SK-N-SH (cell line): Measurements from ENCODE around the gene TMEM107. TPM values are rescaled to one million over a fixed set of nuclear protein-coding genes. Genes with fewer than 3 reads are reported as not detected.

Source experiments
- CTCF ChIA-PET: fragments of 300-600, 350-600 bp; formaldehyde crosslinking; extraction: SDS; loops from one replicate; lab custom pipeline; 2021; lab: Yijun Ruan, JAX
- POLR2A ChIA-PET: fragments of 350-600 bp; sonication (Branson Sonifier 250); formaldehyde crosslinking; extraction: SDS; loops from one replicate; lab custom pipeline; 2020; ENCODE audit warnings: antibody characterized with exemption, inconsistent platforms; lab: Yijun Ruan, JAX
- DNase-seq: peaks from one replicate; pipeline ENCODE4 v3.0.0; 2012
- H2AFZ ChIP-seq: fragments of 200-600 bp; sonication (generic); 2 replicates; pipeline ENCODE4 v1.8.1; 2016; ENCODE audit warnings: antibody characterized with exemption, mild to moderate bottlenecking, low read depth
- H3F3A ChIP-seq: fragments of 200-600 bp; sonication (generic); replicated peaks from 2 replicates; pipeline ENCODE3; 2016; ENCODE audit warnings: antibody characterized with exemption, mild to moderate bottlenecking; ENCODE audit not compliant: insufficient read depth
- H3K27ac ChIP-seq, 2 experiments: fragments of 200-500 bp in 1 of 2; fragments of 200-600 bp in 1 of 2; sonication (Bioruptor generic) in 1 of 2; sonication (generic), shearing (Covaris generic) in 1 of 2; 2 replicates each; pipeline versions ENCODE4 v1.5.1 to v1.6.1; 2014 to 2016; ENCODE audit warnings: low read depth in 2 of 2, inconsistent platforms in 1 of 2, low read length in 1 of 2, mild to moderate bottlenecking in 1 of 2, mixed read lengths in 1 of 2
- H3K27me3 ChIP-seq: fragments of 200-600 bp; sonication (generic), shearing (Covaris generic); 2 replicates; pipeline ENCODE4 v1.6.1; 2016; ENCODE audit warnings: mixed run types; ENCODE audit not compliant: insufficient read depth
- H3K36me3 ChIP-seq, 2 experiments: fragments of 200-500 bp in 1 of 2; fragments of 200-600 bp in 1 of 2; sonication (Bioruptor generic) in 1 of 2; sonication (generic) in 1 of 2; replicated peaks in 1 of 2; 2 replicates each; pipeline versions ENCODE3 to v1.5.1; 2014 to 2016; ENCODE audit warnings: low read length in 1 of 2, mild to moderate bottlenecking in 1 of 2; ENCODE audit not compliant: insufficient read depth in 2 of 2, control insufficient read depth in 1 of 2
- H3K4me1 ChIP-seq, 2 experiments: fragments of 200-500 bp in 1 of 2; fragments of 200-600 bp in 1 of 2; sonication (Bioruptor generic) in 1 of 2; sonication (generic), shearing (Covaris generic) in 1 of 2; 2 replicates each; pipeline versions ENCODE4 v1.5.1 to v1.6.1; 2014 to 2016; ENCODE audit warnings: low read depth in 1 of 2, low read length in 1 of 2, mixed run types in 1 of 2; ENCODE audit not compliant: insufficient read depth in 2 of 2, control insufficient read depth in 1 of 2
- H3K4me2 ChIP-seq: fragments of 200-600 bp; sonication (generic), shearing (Covaris generic); 2 replicates; pipeline ENCODE4 v1.6.1; 2017; ENCODE audit warnings: mixed run types
- H3K4me3 ChIP-seq, 2 experiments: fragments of 200-500 bp in 1 of 2; fragments of 200-600 bp in 1 of 2; sonication (Bioruptor generic) in 1 of 2; sonication (generic), shearing (Covaris generic) in 1 of 2; 2 replicates each; pipeline versions ENCODE4 v1.5.1 to v1.8.1; 2014 to 2016; ENCODE audit warnings: low read depth in 2 of 2, inconsistent platforms in 1 of 2, low read length in 1 of 2, mild to moderate bottlenecking in 1 of 2, mixed read lengths in 1 of 2, moderate library complexity in 1 of 2
- H3K79me2 ChIP-seq: fragments of 200-600 bp; sonication (generic); 2 replicates; pipeline ENCODE4 v1.8.1; 2017; ENCODE audit warnings: mild to moderate bottlenecking; ENCODE audit not compliant: insufficient read depth
- H3K9ac ChIP-seq: fragments of 200-600 bp; sonication (generic); 2 replicates; pipeline ENCODE4 v1.6.1; 2017; ENCODE audit warnings: mixed run types
- H3K9me2 ChIP-seq: fragments of 200-600 bp; sonication (generic); 2 replicates; pipeline ENCODE4 v1.6.1; 2017; ENCODE audit warnings: mixed run types
- H3K9me3 ChIP-seq: fragments of 200-600 bp; sonication (generic); 2 replicates; pipeline ENCODE4 v1.6.1; 2017; ENCODE audit warnings: mixed run types, mild to moderate bottlenecking, moderate library complexity
- H4K20me1 ChIP-seq: fragments of 200-600 bp; sonication (generic); 2 replicates; pipeline ENCODE4 v1.6.1; 2017; ENCODE audit warnings: mild to moderate bottlenecking, mixed run types; ENCODE audit not compliant: insufficient read depth
- CTCF ChIP-seq: fragments of 200-600 bp; sonication (generic); IDR thresholded peaks from 2 replicates; pipeline ENCODE4 v1.6.1; 2017; ENCODE audit warnings: antibody characterized with exemption, mild to moderate bottlenecking, moderate library complexity
- EP300 ChIP-seq, 2 experiments: IDR thresholded peaks; 2 replicates each; pipeline versions ENCODE4 v1.4.0 to v1.6.1; 2012; ENCODE audit warnings: borderline replicate concordance in 1 of 2, low read depth in 1 of 2, low read length in 1 of 2
- EZH2phosphoT487 ChIP-seq: fragments of 200-600 bp; sonication (generic); IDR thresholded peaks from 2 replicates; pipeline ENCODE4 v1.6.1; 2017; ENCODE audit warnings: low read depth, mixed run types, mild to moderate bottlenecking, antibody characterized with exemption, moderate library complexity, borderline replicate concordance
- IRF3 ChIP-seq: fragments of 150-350 bp; IDR thresholded peaks from 2 replicates; pipeline ENCODE4 v1.6.1; 2016; ENCODE audit warnings: mild to moderate bottlenecking, low read depth, low read length
- JUND ChIP-seq: IDR thresholded peaks from 2 replicates; pipeline ENCODE4 v1.4.0; 2012
- MAX ChIP-seq: IDR thresholded peaks from 2 replicates; pipeline ENCODE4 v1.4.0; 2012; ENCODE audit warnings: low read depth
- MEF2A ChIP-seq: IDR thresholded peaks from 2 replicates; pipeline ENCODE4 v1.4.0; 2012; ENCODE audit warnings: low read depth, borderline replicate concordance
- MXI1 ChIP-seq: IDR thresholded peaks from 2 replicates; pipeline ENCODE4 v1.6.1; 2012; ENCODE audit warnings: mild to moderate bottlenecking, low read depth, low read length, improper control_type of control experiment
- RAD21 ChIP-seq: IDR thresholded peaks from 2 replicates; pipeline ENCODE4 v1.6.1; 2012; ENCODE audit warnings: mild to moderate bottlenecking, low read length
- RXRA ChIP-seq: IDR thresholded peaks from 2 replicates; pipeline ENCODE4 v1.4.0; 2012; ENCODE audit warnings: low read depth, mild to moderate bottlenecking, borderline replicate concordance
- USF1 ChIP-seq: IDR thresholded peaks from 2 replicates; pipeline ENCODE4 v1.4.0; 2012; ENCODE audit warnings: low read depth, borderline replicate concordance
- YY1 ChIP-seq: IDR thresholded peaks from 2 replicates; pipeline ENCODE4 v1.4.0; 2012; ENCODE audit warnings: low read depth, mild to moderate bottlenecking
- WGBS: methylation state at CpG from one replicate; pipeline ENCODE4 v1.1.6; 2017; ENCODE audit warnings: low lambda C conversion rate; 5-methylcytosine and 5-hydroxymethylcytosine counted together
- polyA plus RNA-seq, 3 experiments: library from polyadenylated mRNA; depleted of rRNA; stranded (reverse); fragments of >200 nt; gene quantifications; 2 replicates each; pipeline ENCODE4 v1.2.3, GENCODE V29; 2012

The TMEM107 gene
- polyA plus RNA-seq, 1 of the 3 experiments (the other 2 are of a cell fraction): 18.6 TPM

GRCh38 chr17:8224891-8225812, 49.0 kb upstream of the TMEM107 start:
- Histone ChIP-seq H3K9ac (no peak overlapping the region), H2AFZ (no peak overlapping the region), H3K4me2 (no peak overlapping the region), H3K4me1 (peaks cover 8 to 23% of the 10 kb centered on the region in 2 experiments; a peak in 3 of 4 replicates), H3K4me3 (no peak overlapping the region), H3K27ac (no peak overlapping the region), H3K27me3 (no peaks in the 10 kb centered on the region), H3K9me3 (no peaks in the 10 kb centered on the region), H4K20me1 (0 out of 2 replicates have a peak, but pooled peaks cover 4% of the 10 kb centered on the region), H3F3A (peaks cover 53% of the 10 kb centered on the region), H3K9me2 (no peaks in the 10 kb centered on the region), H3K36me3 (peaks cover 7 to 25% of the 10 kb centered on the region in 2 experiments), H3K79me2 (no peaks in the 10 kb centered on the region)
- TF ChIP-seq IRF3 (no peak), MEF2A (no peak), EZH2phosphoT487 (no peak), EP300 (IDR thresholded peaks at IDR 0.05; ENCODE audit: borderline replicate concordance in 1 of 2, low read depth in 1 of 2, low read length in 1 of 2) (no peak), JUND (no peak), USF1 (no peak), RXRA (no peak)
- ChIA-PET POLR2A (interaction anchor here (0.8 to 1.2 kb wide), 2 partner anchors 37 to 164 kb away, joined by 4 read pairs; no protein-coding TSS in a partner anchor), CTCF (interaction anchor here (1.0 to 6.5 kb wide), 12 partner anchors 13 to 106 kb away, joined by 3 to 55 read pairs (median 7); partner anchors contain the start of genes ALOXE3, BORCS6, HES7 and SLC25A35)
- 97% methylated on average over 24 of the region's 26 CpGs for WGBS
- DNase-seq: no peak

GRCh38 chr17:8223356-8224126, 47.4 kb upstream of the TMEM107 start:
- peaks cover 0 to 10% of the 10 kb centered on the region in 2 experiments for H3K36me3 ChIP-seq
- H3K79me2 ChIP-seq: no peaks in the 10 kb centered on the region
- peak overlapping the region; percentile 92 to 95 for H3K27ac ChIP-seq
- H3K4me1 ChIP-seq: peaks cover 8 to 23% of the 10 kb centered on the region in 2 experiments; a peak in 3 of 4 replicates
- ChIA-PET CTCF (interaction anchor here (0.9 to 6.5 kb wide), 13 partner anchors 11 to 163 kb away, joined by 3 to 55 read pairs (median 7); partner anchors contain the start of genes ALOXE3, BORCS6, HES7 and SLC25A35), POLR2A (interaction anchor here (0.7 to 2.8 kb wide), 9 partner anchors 18 to 159 kb away, joined by 3 to 14 read pairs (median 3); partner anchors contain the start of genes CTC1, PFAS, RPL26 and SLC25A35)
- WGBS: 26% methylated on average over 17 of the region's 27 CpGs
- peak; percentile 18; the same call in 1 of the 2 replicates for TF ChIP-seq MXI1
- TF ChIP-seq MAX: peak; percentile 14; the same call in 1 of the 2 replicates
- peak; percentile 27; the same call in 1 of the 2 replicates for TF ChIP-seq RAD21
- no peak for TF ChIP-seq YY1
- peak; percentile 38; the same call in 1 of the 2 replicates for TF ChIP-seq CTCF
- peak; percentile 12; the same call in 1 of the 2 replicates for TF ChIP-seq USF1
- H4K20me1 ChIP-seq: 0 out of 2 replicates have a peak, but pooled peaks cover 4% of the 10 kb centered on the region
- no peaks in the 10 kb centered on the region for H3K9me2 ChIP-seq
- peaks cover 61% of the 10 kb centered on the region for H3F3A ChIP-seq
- peak overlapping the region; percentile 89 for H3K9ac ChIP-seq
- H2AFZ ChIP-seq: peak overlapping the region; percentile 70
- no peaks in the 10 kb centered on the region for H3K27me3 ChIP-seq
- peak overlapping the region; percentile 83 to 86 for H3K4me3 ChIP-seq
- no peaks in the 10 kb centered on the region for H3K9me3 ChIP-seq
- H3K4me2 ChIP-seq: peak overlapping the region; percentile 98
- peak; percentile 54 for DNase-seq
